H1 (cell line): ENCODE measurements around the gene SLC1A6. TPM values are rescaled to one million over a fixed set of nuclear protein-coding genes. Genes with fewer than 3 reads are reported as not detected.

Source experiments
- CBX8 ChIP-seq: fragments of 300-800, 300-1000 bp; sonication (generic); IDR thresholded peaks from 2 replicates; pipeline ENCODE4 v1.7.1; 2016; ENCODE audit warnings: low read depth, low read length, borderline replicate concordance
- CHD1 ChIP-seq: IDR thresholded peaks from 2 replicates; pipeline ENCODE4 v1.6.1; 2012; ENCODE audit warnings: low read depth, low read length, improper control_type of control experiment
- EGR1 ChIP-seq: IDR thresholded peaks from 2 replicates; pipeline ENCODE4 v1.6.1; 2011; ENCODE audit warnings: low read depth, low read length, borderline replicate concordance
- FOSL1 ChIP-seq: IDR thresholded peaks from 2 replicates; pipeline ENCODE4 v1.6.1; 2011; ENCODE audit warnings: mild to moderate bottlenecking, low read depth, low read length, moderate library complexity; ENCODE audit not compliant: insufficient read depth
- RNF2 ChIP-seq: fragments of 200-900, 300-1000 bp; sonication (generic); IDR thresholded peaks from 2 replicates; pipeline ENCODE4 v1.7.1; 2016; ENCODE audit warnings: borderline replicate concordance, low read depth, mild to moderate bottlenecking, antibody characterized with exemption, low read length; ENCODE audit not compliant: poor library complexity, severe bottlenecking; ENCODE audit errors: missing control alignments
- SAP30 ChIP-seq: fragments of 300-600 bp; sonication (generic); IDR thresholded peaks from 2 replicates; pipeline ENCODE4 v1.7.1; 2012; ENCODE audit warnings: low read length, moderate library complexity, mild to moderate bottlenecking, inconsistent platforms; ENCODE audit not compliant: insufficient read depth, insufficient replicate concordance
- SP2 ChIP-seq: IDR thresholded peaks from 2 replicates; pipeline ENCODE4 v1.6.1; 2012; ENCODE audit warnings: mild to moderate bottlenecking, low read length, inconsistent platforms
- TBP ChIP-seq: IDR thresholded peaks from 2 replicates; pipeline ENCODE4 v1.6.1; 2011; ENCODE audit warnings: low read depth, low read length, improper control_type of control experiment
- polyA plus RNA-seq, 7 experiments: library from polyadenylated mRNA; depleted of rRNA in 3 of 7; stranded (reverse) in 5 of 7; unstranded in 2 of 7; fragments of >200 nt in 5 of 7; fragments of 200-250 nt in 2 of 7; gene quantifications; 1 replicate in 5 of 7; 2 replicates in 1 of 7; 4 replicates in 1 of 7; pipeline versions ENCODE4 v1.2.1 to v1.2.3, GENCODE V29; 2011 to 2013; ENCODE audit warnings: missing spikeins in 2 of 7, mixed read lengths in 2 of 7
- total RNA-seq: library from RNA; stranded (reverse); fragmentation: NEBNext Ultra II Directional; extraction: Animal tissue kit (Norgen Biotek cat#: 25700); gene quantifications from 2 replicates; pipeline ENCODE4 v1.2.1, GENCODE V29; 2021
- TF ChIP-seq, protein P1 (sequence below): fragments of 300-600 bp; sonication (generic); IDR thresholded peaks from 2 replicates; pipeline ENCODE4 v1.7.1; 2012; ENCODE audit warnings: low read length, moderate library complexity, mild to moderate bottlenecking, inconsistent platforms; ENCODE audit not compliant: insufficient replicate concordance

SLC1A6 gene
- total and polyA plus RNA-seq, 2 of the 8 experiments (the other 6 are each of a cell fraction or from before 2014, with no cell fraction given) = 14.0 to 26.6 TPM

DNA sequence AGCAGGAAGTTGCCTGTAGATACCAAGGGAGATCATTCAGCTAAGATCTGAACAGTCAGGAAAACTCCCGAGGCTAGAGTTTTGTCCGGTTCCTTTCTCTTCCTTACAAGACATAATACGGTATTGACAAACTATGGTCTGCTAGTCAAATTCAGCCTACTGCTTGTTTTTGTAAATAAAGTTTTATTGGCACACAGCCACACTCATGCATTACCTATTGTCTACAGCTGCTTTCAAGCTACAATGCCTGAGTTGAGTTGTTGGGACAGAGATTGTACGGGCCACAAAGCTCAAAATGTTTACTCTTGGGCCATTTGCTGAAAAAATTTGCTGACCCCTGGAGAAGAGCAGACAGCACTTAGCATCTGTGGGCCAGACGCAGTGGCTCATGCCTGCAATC lies 2.5 kb downstream of the SLC1A6 start (continued):
- TF ChIP-seq, protein P1, sequence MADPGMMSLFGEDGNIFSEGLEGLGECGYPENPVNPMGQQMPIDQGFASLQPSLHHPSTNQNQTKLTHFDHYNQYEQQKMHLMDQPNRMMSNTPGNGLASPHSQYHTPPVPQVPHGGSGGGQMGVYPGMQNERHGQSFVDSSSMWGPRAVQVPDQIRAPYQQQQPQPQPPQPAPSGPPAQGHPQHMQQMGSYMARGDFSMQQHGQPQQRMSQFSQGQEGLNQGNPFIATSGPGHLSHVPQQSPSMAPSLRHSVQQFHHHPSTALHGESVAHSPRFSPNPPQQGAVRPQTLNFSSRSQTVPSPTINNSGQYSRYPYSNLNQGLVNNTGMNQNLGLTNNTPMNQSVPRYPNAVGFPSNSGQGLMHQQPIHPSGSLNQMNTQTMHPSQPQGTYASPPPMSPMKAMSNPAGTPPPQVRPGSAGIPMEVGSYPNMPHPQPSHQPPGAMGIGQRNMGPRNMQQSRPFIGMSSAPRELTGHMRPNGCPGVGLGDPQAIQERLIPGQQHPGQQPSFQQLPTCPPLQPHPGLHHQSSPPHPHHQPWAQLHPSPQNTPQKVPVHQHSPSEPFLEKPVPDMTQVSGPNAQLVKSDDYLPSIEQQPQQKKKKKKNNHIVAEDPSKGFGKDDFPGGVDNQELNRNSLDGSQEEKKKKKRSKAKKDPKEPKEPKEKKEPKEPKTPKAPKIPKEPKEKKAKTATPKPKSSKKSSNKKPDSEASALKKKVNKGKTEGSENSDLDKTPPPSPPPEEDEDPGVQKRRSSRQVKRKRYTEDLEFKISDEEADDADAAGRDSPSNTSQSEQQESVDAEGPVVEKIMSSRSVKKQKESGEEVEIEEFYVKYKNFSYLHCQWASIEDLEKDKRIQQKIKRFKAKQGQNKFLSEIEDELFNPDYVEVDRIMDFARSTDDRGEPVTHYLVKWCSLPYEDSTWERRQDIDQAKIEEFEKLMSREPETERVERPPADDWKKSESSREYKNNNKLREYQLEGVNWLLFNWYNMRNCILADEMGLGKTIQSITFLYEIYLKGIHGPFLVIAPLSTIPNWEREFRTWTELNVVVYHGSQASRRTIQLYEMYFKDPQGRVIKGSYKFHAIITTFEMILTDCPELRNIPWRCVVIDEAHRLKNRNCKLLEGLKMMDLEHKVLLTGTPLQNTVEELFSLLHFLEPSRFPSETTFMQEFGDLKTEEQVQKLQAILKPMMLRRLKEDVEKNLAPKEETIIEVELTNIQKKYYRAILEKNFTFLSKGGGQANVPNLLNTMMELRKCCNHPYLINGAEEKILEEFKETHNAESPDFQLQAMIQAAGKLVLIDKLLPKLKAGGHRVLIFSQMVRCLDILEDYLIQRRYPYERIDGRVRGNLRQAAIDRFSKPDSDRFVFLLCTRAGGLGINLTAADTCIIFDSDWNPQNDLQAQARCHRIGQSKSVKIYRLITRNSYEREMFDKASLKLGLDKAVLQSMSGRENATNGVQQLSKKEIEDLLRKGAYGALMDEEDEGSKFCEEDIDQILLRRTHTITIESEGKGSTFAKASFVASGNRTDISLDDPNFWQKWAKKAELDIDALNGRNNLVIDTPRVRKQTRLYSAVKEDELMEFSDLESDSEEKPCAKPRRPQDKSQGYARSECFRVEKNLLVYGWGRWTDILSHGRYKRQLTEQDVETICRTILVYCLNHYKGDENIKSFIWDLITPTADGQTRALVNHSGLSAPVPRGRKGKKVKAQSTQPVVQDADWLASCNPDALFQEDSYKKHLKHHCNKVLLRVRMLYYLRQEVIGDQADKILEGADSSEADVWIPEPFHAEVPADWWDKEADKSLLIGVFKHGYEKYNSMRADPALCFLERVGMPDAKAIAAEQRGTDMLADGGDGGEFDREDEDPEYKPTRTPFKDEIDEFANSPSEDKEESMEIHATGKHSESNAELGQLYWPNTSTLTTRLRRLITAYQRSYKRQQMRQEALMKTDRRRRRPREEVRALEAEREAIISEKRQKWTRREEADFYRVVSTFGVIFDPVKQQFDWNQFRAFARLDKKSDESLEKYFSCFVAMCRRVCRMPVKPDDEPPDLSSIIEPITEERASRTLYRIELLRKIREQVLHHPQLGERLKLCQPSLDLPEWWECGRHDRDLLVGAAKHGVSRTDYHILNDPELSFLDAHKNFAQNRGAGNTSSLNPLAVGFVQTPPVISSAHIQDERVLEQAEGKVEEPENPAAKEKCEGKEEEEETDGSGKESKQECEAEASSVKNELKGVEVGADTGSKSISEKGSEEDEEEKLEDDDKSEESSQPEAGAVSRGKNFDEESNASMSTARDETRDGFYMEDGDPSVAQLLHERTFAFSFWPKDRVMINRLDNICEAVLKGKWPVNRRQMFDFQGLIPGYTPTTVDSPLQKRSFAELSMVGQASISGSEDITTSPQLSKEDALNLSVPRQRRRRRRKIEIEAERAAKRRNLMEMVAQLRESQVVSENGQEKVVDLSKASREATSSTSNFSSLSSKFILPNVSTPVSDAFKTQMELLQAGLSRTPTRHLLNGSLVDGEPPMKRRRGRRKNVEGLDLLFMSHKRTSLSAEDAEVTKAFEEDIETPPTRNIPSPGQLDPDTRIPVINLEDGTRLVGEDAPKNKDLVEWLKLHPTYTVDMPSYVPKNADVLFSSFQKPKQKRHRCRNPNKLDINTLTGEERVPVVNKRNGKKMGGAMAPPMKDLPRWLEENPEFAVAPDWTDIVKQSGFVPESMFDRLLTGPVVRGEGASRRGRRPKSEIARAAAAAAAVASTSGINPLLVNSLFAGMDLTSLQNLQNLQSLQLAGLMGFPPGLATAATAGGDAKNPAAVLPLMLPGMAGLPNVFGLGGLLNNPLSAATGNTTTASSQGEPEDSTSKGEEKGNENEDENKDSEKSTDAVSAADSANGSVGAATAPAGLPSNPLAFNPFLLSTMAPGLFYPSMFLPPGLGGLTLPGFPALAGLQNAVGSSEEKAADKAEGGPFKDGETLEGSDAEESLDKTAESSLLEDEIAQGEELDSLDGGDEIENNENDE = no peak
- no peak for TF ChIP-seq CHD1
- TF ChIP-seq EGR1 = no peak
- no peak for TF ChIP-seq FOSL1
- TF ChIP-seq CBX8 = no peak
- no peak for TF ChIP-seq SAP30
- no peak for TF ChIP-seq TBP
- no peak for TF ChIP-seq SP2
- no peak for TF ChIP-seq RNF2
